ENCODE data around the gene MRPS15.

Gene MRPS15

GRCh38 chr1:36438715-36439114 is 25.5 kb downstream of the MRPS15 start:
- Histone ChIP-seq H3K36me3 (ENCODE audit: control insufficient read depth in 1 of 2, insufficient read depth in 2 of 2, low read depth in 1 of 2, low read length in 2 of 2) (peaks cover 0 to 26% of the 10 kb centered on the region in 2 experiments), H2AFZ (ENCODE audit: low read depth, low read length) (no peak overlapping the region), H3K27me3 (ENCODE audit: control insufficient read depth in 1 of 2, insufficient read depth in 1 of 2, low read length in 2 of 2) (no peaks in the 10 kb centered on the region), H3K9me3 (ENCODE audit: control insufficient read depth, low read length) (no peaks in the 10 kb centered on the region), H2BK12ac (ENCODE audit: low read length in 2 of 2) (no peak overlapping the region), H2AK5ac (ENCODE audit: low read length, severe bottlenecking) (peak overlapping the region; percentile 78), H3K4ac (ENCODE audit: low read depth in 1 of 2, low read length in 2 of 2) (no peak overlapping the region), H2BK15ac (ENCODE audit: low read depth, poor library complexity, severe bottlenecking) (no peak overlapping the region), H4K91ac (ENCODE audit: low read length) (no peak overlapping the region), H4K8ac (ENCODE audit: low read length) (no peak overlapping the region), H3K9ac (ENCODE audit: low read length) (no peak overlapping the region), H3K27ac (ENCODE audit: low read length, poor library complexity, severe bottlenecking) (no peak overlapping the region), H3K4me1 (ENCODE audit: control insufficient read depth, insufficient read depth, low read depth, low read length) (peaks cover 4% of the 10 kb centered on the region), H3K23ac (ENCODE audit: low read length in 2 of 2) (no peak overlapping the region), H3K4me3 (ENCODE audit: insufficient read depth in 1 of 2, low read depth in 1 of 2, low read length in 2 of 2) (no peak overlapping the region), H3K18ac (ENCODE audit: low read depth in 1 of 2, low read length in 2 of 2) (no peak overlapping the region), H2BK120ac (ENCODE audit: low read depth, low read length) (no peak overlapping the region), H3K14ac (ENCODE audit: low read length in 2 of 2) (no peak overlapping the region), H3K4me2 (ENCODE audit: low read length, poor library complexity, severe bottlenecking) (no peak overlapping the region), H2BK5ac (ENCODE audit: low read depth, low read length, poor library complexity, severe bottlenecking) (no peak overlapping the region), H3K79me1 (replicated peaks; ENCODE audit: low read length, poor library complexity, severe bottlenecking) (peaks cover 1% of the 10 kb centered on the region)
- 98% methylated on average over 3 of the region's 4 CpGs for WGBS
- DNase-seq, result no peak

GRCh38 chr1:36436821-36437220 is 27.4 kb downstream of the MRPS15 start:
- Histone ChIP-seq H2BK12ac (ENCODE audit: low read length in 2 of 2) (no peak overlapping the region), H4K91ac (ENCODE audit: low read length) (no peak overlapping the region), H2BK5ac (ENCODE audit: low read depth, low read length, poor library complexity, severe bottlenecking) (no peak overlapping the region), H3K18ac (ENCODE audit: low read depth in 1 of 2, low read length in 2 of 2) (no peak overlapping the region), H4K8ac (ENCODE audit: low read length) (no peak overlapping the region), H3K27me3 (ENCODE audit: control insufficient read depth in 1 of 2, insufficient read depth in 1 of 2, low read length in 2 of 2) (no peaks in the 10 kb centered on the region), H3K23ac (ENCODE audit: low read length in 2 of 2) (no peak overlapping the region), H2AFZ (ENCODE audit: low read depth, low read length) (no peak overlapping the region), H3K4me3 (ENCODE audit: insufficient read depth in 1 of 2, low read depth in 1 of 2, low read length in 2 of 2) (no peak overlapping the region), H3K4ac (ENCODE audit: low read depth in 1 of 2, low read length in 2 of 2) (no peak overlapping the region), H2BK120ac (ENCODE audit: low read depth, low read length) (no peak overlapping the region), H3K4me2 (ENCODE audit: low read length, poor library complexity, severe bottlenecking) (no peak overlapping the region), H2BK15ac (ENCODE audit: low read depth, poor library complexity, severe bottlenecking) (no peak overlapping the region), H2AK5ac (ENCODE audit: low read length, severe bottlenecking) (no peak overlapping the region), H3K9ac (ENCODE audit: low read length) (no peak overlapping the region), H3K36me3 (ENCODE audit: control insufficient read depth in 1 of 2, insufficient read depth in 2 of 2, low read depth in 1 of 2, low read length in 2 of 2) (peaks cover 1 to 40% of the 10 kb centered on the region in 2 experiments), H3K9me3 (ENCODE audit: control insufficient read depth, low read length) (no peaks in the 10 kb centered on the region), H3K14ac (ENCODE audit: low read length in 2 of 2) (no peak overlapping the region), H3K27ac (ENCODE audit: low read length, poor library complexity, severe bottlenecking) (peak overlapping the region; percentile 64), H3K79me1 (replicated peaks; ENCODE audit: low read length, poor library complexity, severe bottlenecking) (peaks cover 1% of the 10 kb centered on the region), H3K4me1 (ENCODE audit: control insufficient read depth, insufficient read depth, low read depth, low read length) (peaks cover 11% of the 10 kb centered on the region)
- DNase-seq, result peak; percentile 18
- 100% methylated on average over 1 of the region's 1 CpG for WGBS

- Histone ChIP-seq H3K14ac (ENCODE audit: low read length in 2 of 2) (no peak overlapping the region), H3K36me3 (ENCODE audit: control insufficient read depth in 1 of 2, insufficient read depth in 2 of 2, low read depth in 1 of 2, low read length in 2 of 2) (peaks cover 9 to 49% of the 10 kb centered on the region in 2 experiments), H2AFZ (ENCODE audit: low read depth, low read length) (no peak overlapping the region), H4K8ac (ENCODE audit: low read length) (no peak overlapping the region), H3K4me3 (ENCODE audit: insufficient read depth in 1 of 2, low read depth in 1 of 2, low read length in 2 of 2) (no peak overlapping the region), H3K23ac (ENCODE audit: low read length in 2 of 2) (no peak overlapping the region), H4K91ac (ENCODE audit: low read length) (no peak overlapping the region), H2BK12ac (ENCODE audit: low read length in 2 of 2) (no peak overlapping the region), H3K79me1 (replicated peaks; ENCODE audit: low read length, poor library complexity, severe bottlenecking) (peaks cover 1% of the 10 kb centered on the region), H3K27ac (ENCODE audit: low read length, poor library complexity, severe bottlenecking) (peak overlapping the region; percentile 43), H3K4me2 (ENCODE audit: low read length, poor library complexity, severe bottlenecking) (no peak overlapping the region), H2BK5ac (ENCODE audit: low read depth, low read length, poor library complexity, severe bottlenecking) (no peak overlapping the region), H2BK15ac (ENCODE audit: low read depth, poor library complexity, severe bottlenecking) (no peak overlapping the region), H3K27me3 (ENCODE audit: control insufficient read depth in 1 of 2, insufficient read depth in 1 of 2, low read length in 2 of 2) (no peaks in the 10 kb centered on the region), H3K18ac (ENCODE audit: low read depth in 1 of 2, low read length in 2 of 2) (no peak overlapping the region), H3K9ac (ENCODE audit: low read length) (no peak overlapping the region), H3K9me3 (ENCODE audit: control insufficient read depth, low read length) (no peaks in the 10 kb centered on the region), H3K4ac (ENCODE audit: low read depth in 1 of 2, low read length in 2 of 2) (no peak overlapping the region), H3K4me1 (ENCODE audit: control insufficient read depth, insufficient read depth, low read depth, low read length) (peaks cover 11% of the 10 kb centered on the region), H2AK5ac (ENCODE audit: low read length, severe bottlenecking) (peak overlapping the region; percentile 82), H2BK120ac (ENCODE audit: low read depth, low read length) (no peak overlapping the region)
- no peak for DNase-seq
- WGBS, result 83% methylated on average over 1 of the region's 1 CpG
These were observed 31.1 kb downstream of the MRPS15 start for GRCh38 chr1:36433102-36433501.

GRCh38 chr1:36432616-36433015 is 31.6 kb downstream of the MRPS15 start:
- H2BK15ac ChIP-seq (ENCODE audit: low read depth, poor library complexity, severe bottlenecking), result no peak overlapping the region
- H2BK120ac ChIP-seq (ENCODE audit: low read depth, low read length), result no peak overlapping the region
- H3K4me1 ChIP-seq (ENCODE audit: control insufficient read depth, insufficient read depth, low read depth, low read length), result peaks cover 11% of the 10 kb centered on the region
- H3K36me3 ChIP-seq (ENCODE audit: control insufficient read depth in 1 of 2, insufficient read depth in 2 of 2, low read depth in 1 of 2, low read length in 2 of 2), result peaks cover 9 to 47% of the 10 kb centered on the region in 2 experiments
- no peak overlapping the region for H3K14ac ChIP-seq (ENCODE audit: low read length in 2 of 2)
- peaks cover under 1% of the 10 kb centered on the region for H3K79me1 ChIP-seq (replicated peaks; ENCODE audit: low read length, poor library complexity, severe bottlenecking)
- H3K4me3 ChIP-seq (ENCODE audit: insufficient read depth in 1 of 2, low read depth in 1 of 2, low read length in 2 of 2), result no peak overlapping the region
- no peak overlapping the region for H4K8ac ChIP-seq (ENCODE audit: low read length)
- no peak overlapping the region for H2BK5ac ChIP-seq (ENCODE audit: low read depth, low read length, poor library complexity, severe bottlenecking)
- H3K9ac ChIP-seq (ENCODE audit: low read length), result no peak overlapping the region
- H3K9me3 ChIP-seq (ENCODE audit: control insufficient read depth, low read length), result no peaks in the 10 kb centered on the region
- no peak for DNase-seq
- H3K18ac ChIP-seq (ENCODE audit: low read depth in 1 of 2, low read length in 2 of 2), result no peak overlapping the region
- no peak overlapping the region for H4K91ac ChIP-seq (ENCODE audit: low read length)
- peak overlapping the region; percentile 43 for H3K27ac ChIP-seq (ENCODE audit: low read length, poor library complexity, severe bottlenecking)
- peak overlapping the region; percentile 53 for H3K4me2 ChIP-seq (ENCODE audit: low read length, poor library complexity, severe bottlenecking)
- no peak overlapping the region for H2AK5ac ChIP-seq (ENCODE audit: low read length, severe bottlenecking)
- H3K23ac ChIP-seq (ENCODE audit: low read length in 2 of 2), result no peak overlapping the region
- H3K4ac ChIP-seq (ENCODE audit: low read depth in 1 of 2, low read length in 2 of 2), result no peak overlapping the region
- WGBS, result 100% methylated on average over 3 of the region's 4 CpGs
- H3K27me3 ChIP-seq (ENCODE audit: control insufficient read depth in 1 of 2, insufficient read depth in 1 of 2, low read length in 2 of 2), result no peaks in the 10 kb centered on the region
- H2BK12ac ChIP-seq (ENCODE audit: low read length in 2 of 2), result no peak overlapping the region
- H2AFZ ChIP-seq (ENCODE audit: low read depth, low read length), result no peak overlapping the region
